ENCODE data around the gene NRG3. TPM values are rescaled to one million over a fixed set of nuclear protein-coding genes. Genes with fewer than 3 reads are reported as not detected.

Gene NRG3
- total and polyA plus RNA-seq, 2 donors (not counting 1 experiment from before 2014, with no cell fraction given), result 0.06 TPM; not detected in 1

- TF ChIP-seq CTCF (IDR thresholded peaks at IDR 0.05) (no peak), EZH2 (IDR thresholded peaks at IDR 0.05; ENCODE audit: borderline replicate concordance, insufficient read depth, low read depth, low read length, poor library complexity, severe bottlenecking) (no peak)
- Histone ChIP-seq H3K9ac (ENCODE audit: low read length) (no peak overlapping the region), H2AFZ (ENCODE audit: insufficient read depth, low read depth, low read length, poor library complexity, severe bottlenecking) (no peak overlapping the region), H3K9me3 (ENCODE audit: control extremely low read depth in 1 of 3, control insufficient read depth in 2 of 3, insufficient read depth in 1 of 3, low read length in 2 of 3) (peaks cover 0 to 5% (median 0%) of the 10 kb centered on the region in 3 donors), H3K27me3 (replicated peaks in 1 of 4; ENCODE audit: control extremely low read depth in 1 of 4, control insufficient read depth in 3 of 4, insufficient read depth in 4 of 4, low read length in 3 of 4) (no peaks in the 10 kb centered on the region), H3K36me3 (replicated peaks in 1 of 2; ENCODE audit: control extremely low read depth in 1 of 2, control insufficient read depth in 1 of 2, extremely low read depth in 1 of 2, insufficient read depth in 2 of 2, low read length in 1 of 2) (no peaks in the 10 kb centered on the region), H3K4me2 (replicated peaks; ENCODE audit: low read depth, low read length, poor library complexity, severe bottlenecking) (no peak overlapping the region), H3K4me3 (ENCODE audit: control extremely low read depth in 1 of 5, extremely low read depth in 1 of 5, insufficient read depth in 1 of 5, low read depth in 2 of 5, low read length in 4 of 5) (no peak overlapping the region), H3K27ac (ENCODE audit: low read length in 2 of 2) (no peak overlapping the region), H3K4me1 (ENCODE audit: control insufficient read depth in 2 of 2, insufficient read depth in 2 of 2, low read length in 2 of 2) (no peaks in the 10 kb centered on the region), H3K79me2 (ENCODE audit: control insufficient read depth, insufficient read depth, low read length) (no peaks in the 10 kb centered on the region), H4K20me1 (ENCODE audit: control insufficient read depth, insufficient read depth, low read length, poor library complexity, severe bottlenecking) (no peaks in the 10 kb centered on the region)
- CTCF ChIA-PET, result no interaction called here
- Mint-ChIP-seq H3K4me1 (no peaks in the 10 kb centered on the region), H3K27ac (no peak overlapping the region), H3K9me3 (ENCODE audit: insufficient read depth) (peaks cover 9% of the 10 kb centered on the region), H3K4me3 (no peak overlapping the region), H3K27me3 (no peaks in the 10 kb centered on the region)
- WGBS (ENCODE audit: insufficient coverage), result 82% methylated on average over 2 of the region's 4 CpGs
- intact Hi-C loops (cut with micrococcal nuclease), result no loop called here
- POLR2A ChIA-PET, result no interaction called here
- ATAC-seq (ENCODE audit: low read depth) (no peak), DNase-seq (no peak)
These were observed 602.8 kb downstream of the NRG3 start for GRCh38 chr10:82477776-82478175.

- DNase-seq (no peak), ATAC-seq (ENCODE audit: low read depth) (no peak)
- Mint-ChIP-seq H3K27me3 (no peaks in the 10 kb centered on the region), H3K27ac (no peak overlapping the region), H3K4me3 (no peak overlapping the region), H3K4me1 (no peaks in the 10 kb centered on the region), H3K9me3 (ENCODE audit: insufficient read depth) (peaks cover 4% of the 10 kb centered on the region)
- intact Hi-C loops (cut with micrococcal nuclease), result no loop called here
- Histone ChIP-seq H3K79me2 (ENCODE audit: control insufficient read depth, insufficient read depth, low read length) (no peaks in the 10 kb centered on the region), H3K36me3 (replicated peaks in 1 of 2; ENCODE audit: control extremely low read depth in 1 of 2, control insufficient read depth in 1 of 2, extremely low read depth in 1 of 2, insufficient read depth in 2 of 2, low read length in 1 of 2) (no peaks in the 10 kb centered on the region), H3K4me3 (ENCODE audit: control extremely low read depth in 1 of 5, extremely low read depth in 1 of 5, insufficient read depth in 1 of 5, low read depth in 2 of 5, low read length in 4 of 5) (no peak overlapping the region), H3K9ac (ENCODE audit: low read length) (no peak overlapping the region), H3K4me2 (replicated peaks; ENCODE audit: low read depth, low read length, poor library complexity, severe bottlenecking) (no peak overlapping the region), H3K27ac (ENCODE audit: low read length in 2 of 2) (no peak overlapping the region), H3K27me3 (replicated peaks in 1 of 4; ENCODE audit: control extremely low read depth in 1 of 4, control insufficient read depth in 3 of 4, insufficient read depth in 4 of 4, low read length in 3 of 4) (no peaks in the 10 kb centered on the region), H3K9me3 (ENCODE audit: control extremely low read depth in 1 of 3, control insufficient read depth in 2 of 3, insufficient read depth in 1 of 3, low read length in 2 of 3) (no peaks in the 10 kb centered on the region), H4K20me1 (ENCODE audit: control insufficient read depth, insufficient read depth, low read length, poor library complexity, severe bottlenecking) (no peaks in the 10 kb centered on the region), H2AFZ (ENCODE audit: insufficient read depth, low read depth, low read length, poor library complexity, severe bottlenecking) (no peak overlapping the region), H3K4me1 (ENCODE audit: control insufficient read depth in 2 of 2, insufficient read depth in 2 of 2, low read length in 2 of 2) (no peaks in the 10 kb centered on the region)
- TF ChIP-seq EZH2 (IDR thresholded peaks at IDR 0.05; ENCODE audit: borderline replicate concordance, insufficient read depth, low read depth, low read length, poor library complexity, severe bottlenecking) (no peak), CTCF (IDR thresholded peaks at IDR 0.05) (no peak)
- CTCF ChIA-PET, result no interaction called here
- no CpG with 5 or more reads among the region's 2 CpGs for WGBS (ENCODE audit: insufficient coverage)
- POLR2A ChIA-PET, result no interaction called here
These were observed 617.7 kb downstream of the NRG3 start for GRCh38 chr10:82492647-82493046.
